SK-N-SH treated with all-trans-retinoic acid at 6 μM for 48 hours (cell line): ENCODE data around the gene PSMD12.

ENCODE experiments used
- ATAC-seq: fragments of 200-7000 bp; cut with Tn5 transposase; 3 replicates; pipeline ENCODE4 v1.9.1; 2020; ENCODE audit warnings: mild to moderate bottlenecking, moderate library complexity
- ARNTL ChIP-seq: fragments of 450-650 bp; formaldehyde crosslinking; IDR thresholded peaks from 2 replicates; pipeline ENCODE4 v1.5.0; 2020; ENCODE audit warnings: low read depth, mild to moderate bottlenecking, moderate library complexity, borderline replicate concordance
- BACH2 ChIP-seq: fragments of 250-450 bp; sonication (Bioruptor Pico); IDR thresholded peaks from 2 replicates; pipeline ENCODE4 v1.9.0; 2021; ENCODE audit warnings: mild to moderate bottlenecking, borderline replicate concordance
- CSDC2 ChIP-seq: fragments of 250-450 bp; sonication (Bioruptor Pico); IDR thresholded peaks from 2 replicates; pipeline ENCODE4 v1.5.0; 2020; ENCODE audit warnings: mild to moderate bottlenecking, moderate library complexity
- CSRNP3 ChIP-seq: fragments of 250-450 bp; sonication (Bioruptor Pico); IDR thresholded peaks from 2 replicates; pipeline ENCODE4 v1.5.1; 2021; ENCODE audit warnings: mild to moderate bottlenecking, moderate library complexity
- GLIS3 ChIP-seq: fragments of 250-450 bp; sonication (Bioruptor Pico); IDR thresholded peaks from 2 replicates; pipeline ENCODE4 v1.5.0; 2020; ENCODE audit warnings: mild to moderate bottlenecking, moderate library complexity
- POU6F1 ChIP-seq: fragments of 250-450 bp; sonication (Bioruptor Pico); IDR thresholded peaks from 2 replicates; pipeline ENCODE4 v1.8.0; 2021; ENCODE audit warnings: low read depth, mild to moderate bottlenecking, moderate library complexity, borderline replicate concordance
- PPARA ChIP-seq: fragments of 250-450 bp; sonication (Bioruptor Pico); IDR thresholded peaks from 2 replicates; pipeline ENCODE4 v1.5.0; 2020; ENCODE audit warnings: mild to moderate bottlenecking, borderline replicate concordance
- RARB ChIP-seq: fragments of 250-450 bp; sonication (Bioruptor Pico); IDR thresholded peaks from 2 replicates; pipeline ENCODE4 v1.8.0; 2021; ENCODE audit warnings: mild to moderate bottlenecking, moderate library complexity
- SNAI2 ChIP-seq: fragments of 250-450 bp; sonication (Bioruptor Pico); IDR thresholded peaks from 2 replicates; pipeline ENCODE4 v1.5.0; 2020; ENCODE audit warnings: mild to moderate bottlenecking, moderate library complexity
- TCF4 ChIP-seq: fragments of 250-450 bp; sonication (Bioruptor Pico); IDR thresholded peaks from 2 replicates; pipeline ENCODE4 v1.8.0; 2021; ENCODE audit warnings: mild to moderate bottlenecking, moderate library complexity, borderline replicate concordance
- TSHZ2 ChIP-seq: fragments of 250-450 bp; sonication (Bioruptor Pico); IDR thresholded peaks from 2 replicates; pipeline ENCODE4 v1.5.0; 2020; ENCODE audit warnings: mild to moderate bottlenecking, moderate library complexity
- ZC3H10 ChIP-seq: fragments of 250-450 bp; sonication (Bioruptor Pico); IDR thresholded peaks from 2 replicates; pipeline ENCODE4 v1.5.1; 2021; ENCODE audit warnings: mild to moderate bottlenecking, moderate library complexity
- ZFP3 ChIP-seq: fragments of 250-450 bp; sonication (Bioruptor Pico); IDR thresholded peaks from 2 replicates; pipeline ENCODE4 v1.5.0; 2020; ENCODE audit warnings: mild to moderate bottlenecking, moderate library complexity
- ZNF8 ChIP-seq: fragments of 450-650 bp; formaldehyde crosslinking; IDR thresholded peaks from 2 replicates; pipeline ENCODE4 v1.5.0; 2020; ENCODE audit warnings: mild to moderate bottlenecking, moderate library complexity
- TF ChIP-seq, protein P1 (sequence below): fragments of 250-450 bp; sonication (Bioruptor Pico); IDR thresholded peaks from 2 replicates; pipeline ENCODE4 v1.5.1; 2020; ENCODE audit warnings: low read depth, mild to moderate bottlenecking, moderate library complexity
- TF ChIP-seq, protein P2 (sequence below): fragments of 250-450 bp; sonication (Bioruptor Pico); IDR thresholded peaks from 2 replicates; pipeline ENCODE4 v1.8.0; 2020; ENCODE audit warnings: mild to moderate bottlenecking, moderate library complexity, borderline replicate concordance

Gene PSMD12

GRCh38 chr17:67353929-67354574 lies 12.3 kb downstream of the PSMD12 start:
- TF ChIP-seq BACH2 (CRISPR knock-in tag), result no peak
- TF ChIP-seq ZNF8 (CRISPR knock-in tag), result no peak
- TF ChIP-seq SNAI2 (CRISPR knock-in tag), result no peak
- no peak for ATAC-seq

DNA sequence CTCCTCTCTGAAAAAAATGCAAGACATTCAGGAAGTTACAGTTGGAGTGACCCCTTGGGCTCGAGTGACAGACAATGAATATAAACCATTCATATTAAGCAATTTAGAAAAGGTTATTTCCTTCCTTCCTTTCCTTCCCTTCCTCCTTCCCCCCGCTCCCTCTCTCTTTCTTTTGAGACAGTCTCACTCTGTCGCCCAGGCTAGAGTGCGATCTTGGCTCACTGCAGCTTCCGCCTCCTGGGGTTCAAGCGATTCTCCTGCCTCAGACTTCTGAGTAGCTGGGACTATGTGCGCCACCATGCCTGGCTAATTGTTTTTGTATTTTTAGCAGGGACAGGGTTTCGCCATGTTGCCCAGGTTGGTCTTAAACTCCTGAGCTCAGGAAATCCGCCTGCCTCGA lies 13.2 kb downstream of the PSMD12 start:
- ATAC-seq, result no peak
- no peak for TF ChIP-seq ZNF8 (CRISPR knock-in tag)
- TF ChIP-seq TCF4 (CRISPR knock-in tag), result no peak
- TF ChIP-seq GLIS3 (CRISPR knock-in tag), result no peak
- TF ChIP-seq, protein P1, sequence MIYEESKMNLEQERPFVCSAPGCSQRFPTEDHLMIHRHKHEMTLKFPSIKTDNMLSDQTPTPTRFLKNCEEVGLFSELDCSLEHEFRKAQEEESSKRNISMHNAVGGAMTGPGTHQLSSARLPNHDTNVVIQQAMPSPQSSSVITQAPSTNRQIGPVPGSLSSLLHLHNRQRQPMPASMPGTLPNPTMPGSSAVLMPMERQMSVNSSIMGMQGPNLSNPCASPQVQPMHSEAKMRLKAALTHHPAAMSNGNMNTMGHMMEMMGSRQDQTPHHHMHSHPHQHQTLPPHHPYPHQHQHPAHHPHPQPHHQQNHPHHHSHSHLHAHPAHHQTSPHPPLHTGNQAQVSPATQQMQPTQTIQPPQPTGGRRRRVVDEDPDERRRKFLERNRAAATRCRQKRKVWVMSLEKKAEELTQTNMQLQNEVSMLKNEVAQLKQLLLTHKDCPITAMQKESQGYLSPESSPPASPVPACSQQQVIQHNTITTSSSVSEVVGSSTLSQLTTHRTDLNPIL, result no peak
- TF ChIP-seq TSHZ2, result no peak
- no peak for TF ChIP-seq PPARA (CRISPR knock-in tag)

DNA sequence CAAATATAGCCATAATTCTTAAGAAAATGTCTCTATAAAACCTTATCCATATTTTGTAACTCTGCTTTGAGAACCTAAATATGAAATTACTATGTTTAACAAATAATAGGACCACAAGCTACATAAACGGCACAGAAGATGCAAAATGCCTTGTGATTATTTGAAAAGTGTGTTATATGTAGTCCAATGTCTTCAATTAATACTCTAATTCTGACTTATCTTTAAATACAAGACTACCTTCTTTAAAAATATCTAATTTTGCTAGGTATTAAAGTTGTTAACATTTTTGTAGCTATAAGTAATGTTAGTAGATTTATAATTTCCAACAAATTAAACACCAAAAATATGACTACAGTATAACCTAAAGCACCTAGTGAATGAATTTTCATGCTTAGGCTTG lies 17.0 kb downstream of the PSMD12 start:
- no peak for TF ChIP-seq SNAI2 (CRISPR knock-in tag)
- TF ChIP-seq, protein P1, result no peak
- no peak for TF ChIP-seq ZC3H10 (CRISPR knock-in tag)
- no peak for TF ChIP-seq PPARA (CRISPR knock-in tag)
- no peak for TF ChIP-seq ARNTL (CRISPR knock-in tag)
- TF ChIP-seq RARB, result no peak
- TF ChIP-seq ZFP3, result no peak
- TF ChIP-seq, protein P2, sequence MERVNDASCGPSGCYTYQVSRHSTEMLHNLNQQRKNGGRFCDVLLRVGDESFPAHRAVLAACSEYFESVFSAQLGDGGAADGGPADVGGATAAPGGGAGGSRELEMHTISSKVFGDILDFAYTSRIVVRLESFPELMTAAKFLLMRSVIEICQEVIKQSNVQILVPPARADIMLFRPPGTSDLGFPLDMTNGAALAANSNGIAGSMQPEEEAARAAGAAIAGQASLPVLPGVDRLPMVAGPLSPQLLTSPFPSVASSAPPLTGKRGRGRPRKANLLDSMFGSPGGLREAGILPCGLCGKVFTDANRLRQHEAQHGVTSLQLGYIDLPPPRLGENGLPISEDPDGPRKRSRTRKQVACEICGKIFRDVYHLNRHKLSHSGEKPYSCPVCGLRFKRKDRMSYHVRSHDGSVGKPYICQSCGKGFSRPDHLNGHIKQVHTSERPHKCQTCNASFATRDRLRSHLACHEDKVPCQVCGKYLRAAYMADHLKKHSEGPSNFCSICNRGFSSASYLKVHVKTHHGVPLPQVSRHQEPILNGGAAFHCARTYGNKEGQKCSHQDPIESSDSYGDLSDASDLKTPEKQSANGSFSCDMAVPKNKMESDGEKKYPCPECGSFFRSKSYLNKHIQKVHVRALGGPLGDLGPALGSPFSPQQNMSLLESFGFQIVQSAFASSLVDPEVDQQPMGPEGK (CRISPR knock-in tag), result no peak
- TF ChIP-seq POU6F1 (CRISPR knock-in tag), result no peak
- TF ChIP-seq TSHZ2, result no peak
- no peak for TF ChIP-seq TCF4 (CRISPR knock-in tag)
- TF ChIP-seq BACH2 (CRISPR knock-in tag), result no peak
- no peak for TF ChIP-seq CSRNP3 (CRISPR knock-in tag)
- TF ChIP-seq CSDC2 (CRISPR knock-in tag), result no peak

More for the DNA sequence above, 17.0 kb downstream of the PSMD12 start:
- ATAC-seq, result no peak
